Spleen (tissue), 7 donors: ENCODE measurements around the gene TSSK1B.

ENCODE experiments used
- POLR2A ChIP-seq, 3 donors: fragments of 450-650 bp; IDR thresholded peaks; one replicate each; pipeline ENCODE4 v1.5.1; 2017; ENCODE audit warnings: antibody characterized with exemption in 3 of 3, mild to moderate bottlenecking in 1 of 3
- POLR2AphosphoS5 ChIP-seq, 3 donors: sonication (generic); formaldehyde crosslinking; IDR thresholded peaks; one replicate each; pipeline ENCODE4 v1.5.1; 2017; ENCODE audit warnings: antibody characterized with exemption in 3 of 3
- TF ChIP-seq, protein P1 (sequence below), 11 experiments: fragments of 200-600 bp in 7 of 11; fragments of 450-650 bp in 4 of 11; sonication (generic) in 4 of 11; IDR thresholded peaks in 8 of 11; conservative IDR thresholded peaks in 3 of 11; 1 replicate in 7 of 11; 2 replicates in 4 of 11; pipeline versions ENCODE4 v1.4.0 to v1.8.0; 2016 to 2021; ENCODE audit warnings: antibody characterized with exemption in 11 of 11, inconsistent platforms in 4 of 11, mild to moderate bottlenecking in 1 of 11
- donor health status: DM: no; HTN: no; CAD: no; lungs with moderate emphysema.
- donor health status: DM: no; HTN: no; CAD: no.
- donor health status: DM: no; HTN: no; CAD: no.

DNA sequence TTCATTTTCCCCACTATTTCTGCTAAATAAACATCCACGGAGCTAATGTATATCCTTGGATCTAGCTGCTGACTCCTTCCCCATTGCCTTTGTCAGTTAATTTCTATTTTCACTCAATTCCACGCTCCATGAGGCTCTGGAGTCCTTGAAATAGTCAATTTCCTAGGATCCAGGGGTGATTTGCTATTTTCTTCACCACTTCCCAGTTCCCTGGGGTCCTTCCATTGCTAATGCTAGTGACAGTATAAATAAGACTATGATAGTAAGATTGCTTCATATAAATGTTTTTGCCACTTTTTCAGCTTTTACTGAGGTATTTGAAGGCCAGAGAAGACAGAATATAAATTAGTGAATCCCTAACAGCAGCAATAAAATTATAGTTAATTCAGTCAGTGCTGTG is 13.1 kb downstream of the TSSK1B start:
- TF ChIP-seq, protein P1, sequence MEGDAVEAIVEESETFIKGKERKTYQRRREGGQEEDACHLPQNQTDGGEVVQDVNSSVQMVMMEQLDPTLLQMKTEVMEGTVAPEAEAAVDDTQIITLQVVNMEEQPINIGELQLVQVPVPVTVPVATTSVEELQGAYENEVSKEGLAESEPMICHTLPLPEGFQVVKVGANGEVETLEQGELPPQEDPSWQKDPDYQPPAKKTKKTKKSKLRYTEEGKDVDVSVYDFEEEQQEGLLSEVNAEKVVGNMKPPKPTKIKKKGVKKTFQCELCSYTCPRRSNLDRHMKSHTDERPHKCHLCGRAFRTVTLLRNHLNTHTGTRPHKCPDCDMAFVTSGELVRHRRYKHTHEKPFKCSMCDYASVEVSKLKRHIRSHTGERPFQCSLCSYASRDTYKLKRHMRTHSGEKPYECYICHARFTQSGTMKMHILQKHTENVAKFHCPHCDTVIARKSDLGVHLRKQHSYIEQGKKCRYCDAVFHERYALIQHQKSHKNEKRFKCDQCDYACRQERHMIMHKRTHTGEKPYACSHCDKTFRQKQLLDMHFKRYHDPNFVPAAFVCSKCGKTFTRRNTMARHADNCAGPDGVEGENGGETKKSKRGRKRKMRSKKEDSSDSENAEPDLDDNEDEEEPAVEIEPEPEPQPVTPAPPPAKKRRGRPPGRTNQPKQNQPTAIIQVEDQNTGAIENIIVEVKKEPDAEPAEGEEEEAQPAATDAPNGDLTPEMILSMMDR (IDR thresholded peaks at IDR 0.05 in 8 of 11, conservative IDR thresholded peaks at IDR 0.05 in 3 of 11): no peak
- no peak for TF ChIP-seq POLR2AphosphoS5 (IDR thresholded peaks at IDR 0.05)
- TF ChIP-seq POLR2A (IDR thresholded peaks at IDR 0.05): no peak
